Activated B cell treated with CpG ODN at 0.5 μM for 24 hours (primary cell): ENCODE results near the gene SMPD3. TPM values are rescaled to one million over a fixed set of nuclear protein-coding genes. Genes with fewer than 3 reads are reported as not detected.

ENCODE experiments used
- ATAC-seq: fragments of 200-7000 bp; cut with Tn5 transposase; one replicate; pipeline ENCODE4 v1.10.0; 2021; ENCODE audit warnings: low read depth, mild to moderate bottlenecking, moderate library complexity
- CTCF ChIA-PET: fragments of 350-600 bp; sonication (Branson Sonifier 250); formaldehyde crosslinking; loops from one replicate; lab custom pipeline; 2021; ENCODE audit warnings: antibody characterized with exemption; lab: Charles Lee
- POLR2A ChIA-PET: fragments of 350-600 bp; sonication (Branson Sonifier 250); formaldehyde crosslinking; loops from one replicate; lab custom pipeline; 2021; ENCODE audit warnings: antibody characterized with exemption; lab: Charles Lee
- DNase-seq: peaks from one replicate; pipeline ENCODE4 v3.0.0; 2022
- H3K27ac Mint-ChIP-seq: one replicate; pipeline ENCODE4 v1.8.0; 2020; ENCODE audit warnings: mixed read lengths
- H3K27me3 Mint-ChIP-seq: one replicate; pipeline ENCODE4 v1.8.0; 2021; ENCODE audit warnings: mixed read lengths
- H3K36me3 Mint-ChIP-seq: one replicate; pipeline ENCODE4 v1.8.0; 2021; ENCODE audit warnings: low read depth, mixed read lengths
- H3K4me1 Mint-ChIP-seq: one replicate; pipeline ENCODE4 v1.8.0; 2021; ENCODE audit warnings: mixed read lengths
- H3K4me3 Mint-ChIP-seq: one replicate; pipeline ENCODE4 v1.8.0; 2020; ENCODE audit warnings: mild to moderate bottlenecking, mixed read lengths
- H3K9me3 Mint-ChIP-seq: one replicate; pipeline ENCODE4 v1.8.0; 2020; ENCODE audit warnings: mixed read lengths
- intact Hi-C: fragments of 100-400 bp; cut with micrococcal nuclease; formaldehyde crosslinking; loops from one replicate; pipeline ENCODE4 v1.15.1; 2024
- total RNA-seq: library from RNA; stranded (reverse); gene quantifications from 2 replicates; pipeline ENCODE4 v1.2.3, GENCODE V29; 2022
- TF ChIP-seq, protein P1 (sequence below): fragments of 200-600 bp; IDR thresholded peaks from one replicate; pipeline ENCODE4 v1.8.0; 2022; ENCODE audit warnings: antibody characterized with exemption, mild to moderate bottlenecking

SMPD3 gene
- total RNA-seq, 1 donor from 2014 or later, result 0.35 TPM

DNA sequence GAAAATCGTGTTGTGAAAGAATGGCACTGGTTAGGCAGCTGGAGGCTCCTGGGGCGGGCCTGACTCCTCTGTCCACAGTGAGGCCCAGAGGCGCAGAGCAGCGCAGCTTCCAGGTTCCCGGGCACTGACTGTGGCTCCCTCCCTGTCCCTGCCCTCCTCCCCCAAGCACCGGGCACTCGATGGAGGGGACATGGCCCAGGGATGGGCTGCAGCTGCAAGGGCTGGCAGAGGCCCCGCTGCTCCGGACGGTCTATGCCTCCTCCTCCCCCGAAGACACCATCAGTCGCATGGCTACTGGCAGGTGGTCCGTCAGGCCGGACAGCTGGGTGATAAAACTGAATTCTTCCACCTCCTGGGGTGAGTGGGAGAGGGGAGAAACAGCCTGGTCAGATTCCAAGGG lies 87.4 kb downstream of the SMPD3 start:
- POLR2A ChIA-PET, result interaction anchor here (1.2 kb wide), 1 partner anchor 134 kb away, joined by 5 read pairs; no protein-coding TSS in a partner anchor
- no peaks in the 10 kb centered on the region for H3K27me3 Mint-ChIP-seq
- TF ChIP-seq, protein P1, sequence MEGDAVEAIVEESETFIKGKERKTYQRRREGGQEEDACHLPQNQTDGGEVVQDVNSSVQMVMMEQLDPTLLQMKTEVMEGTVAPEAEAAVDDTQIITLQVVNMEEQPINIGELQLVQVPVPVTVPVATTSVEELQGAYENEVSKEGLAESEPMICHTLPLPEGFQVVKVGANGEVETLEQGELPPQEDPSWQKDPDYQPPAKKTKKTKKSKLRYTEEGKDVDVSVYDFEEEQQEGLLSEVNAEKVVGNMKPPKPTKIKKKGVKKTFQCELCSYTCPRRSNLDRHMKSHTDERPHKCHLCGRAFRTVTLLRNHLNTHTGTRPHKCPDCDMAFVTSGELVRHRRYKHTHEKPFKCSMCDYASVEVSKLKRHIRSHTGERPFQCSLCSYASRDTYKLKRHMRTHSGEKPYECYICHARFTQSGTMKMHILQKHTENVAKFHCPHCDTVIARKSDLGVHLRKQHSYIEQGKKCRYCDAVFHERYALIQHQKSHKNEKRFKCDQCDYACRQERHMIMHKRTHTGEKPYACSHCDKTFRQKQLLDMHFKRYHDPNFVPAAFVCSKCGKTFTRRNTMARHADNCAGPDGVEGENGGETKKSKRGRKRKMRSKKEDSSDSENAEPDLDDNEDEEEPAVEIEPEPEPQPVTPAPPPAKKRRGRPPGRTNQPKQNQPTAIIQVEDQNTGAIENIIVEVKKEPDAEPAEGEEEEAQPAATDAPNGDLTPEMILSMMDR, result no peak

DNA sequence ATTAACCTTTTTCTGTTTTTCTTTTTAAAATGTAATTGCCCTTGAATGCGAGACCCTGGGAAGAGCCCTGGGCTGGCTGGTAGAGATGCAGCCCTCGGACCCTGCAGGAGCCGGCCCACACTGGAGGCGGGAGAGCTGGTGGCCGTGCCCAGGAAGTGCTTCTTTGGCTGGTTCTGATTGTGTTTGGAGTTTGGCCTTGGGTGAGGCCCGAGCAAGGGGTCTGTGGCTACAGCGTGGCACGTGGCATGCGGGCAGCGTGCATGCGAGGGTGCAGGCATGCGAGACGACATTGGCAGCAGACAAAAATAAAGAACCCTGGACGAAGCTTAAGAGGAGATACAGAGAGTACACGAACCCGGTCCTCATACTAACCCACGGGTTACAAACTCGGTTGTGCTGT lies 87.8 kb downstream of the SMPD3 start:
- ChIA-PET CTCF (interaction anchor here (2.1 kb wide), 1 partner anchor 98 kb away, joined by 5 read pairs; no protein-coding TSS in a partner anchor), POLR2A (interaction anchor here (1.2 kb wide), 1 partner anchor 134 kb away, joined by 5 read pairs; no protein-coding TSS in a partner anchor)
- no peak for ATAC-seq
- no peaks in the 10 kb centered on the region for H3K9me3 Mint-ChIP-seq
- H3K4me1 Mint-ChIP-seq, result peaks cover 25% of the 10 kb centered on the region
- TF ChIP-seq, protein P1, result no peak
- H3K4me3 Mint-ChIP-seq, result no peak overlapping the region
- DNase-seq, result no peak
- peaks cover 22% of the 10 kb centered on the region for H3K36me3 Mint-ChIP-seq
- no peaks in the 10 kb centered on the region for H3K27me3 Mint-ChIP-seq
- H3K27ac Mint-ChIP-seq, result no peak overlapping the region
- intact Hi-C loops, result no loop called here

More for the DNA sequence above, 87.4 kb downstream of the SMPD3 start:
- no peak for ATAC-seq
- peaks cover 21% of the 10 kb centered on the region for H3K36me3 Mint-ChIP-seq
- peaks cover 25% of the 10 kb centered on the region for H3K4me1 Mint-ChIP-seq
- H3K9me3 Mint-ChIP-seq, result no peaks in the 10 kb centered on the region
- no peak overlapping the region for H3K27ac Mint-ChIP-seq
- CTCF ChIA-PET, result interaction anchor here (2.1 kb wide), 1 partner anchor 99 kb away, joined by 5 read pairs; no protein-coding TSS in a partner anchor
- no peak for DNase-seq
- no peak overlapping the region for H3K4me3 Mint-ChIP-seq
- intact Hi-C loops, result no loop called here

DNA sequence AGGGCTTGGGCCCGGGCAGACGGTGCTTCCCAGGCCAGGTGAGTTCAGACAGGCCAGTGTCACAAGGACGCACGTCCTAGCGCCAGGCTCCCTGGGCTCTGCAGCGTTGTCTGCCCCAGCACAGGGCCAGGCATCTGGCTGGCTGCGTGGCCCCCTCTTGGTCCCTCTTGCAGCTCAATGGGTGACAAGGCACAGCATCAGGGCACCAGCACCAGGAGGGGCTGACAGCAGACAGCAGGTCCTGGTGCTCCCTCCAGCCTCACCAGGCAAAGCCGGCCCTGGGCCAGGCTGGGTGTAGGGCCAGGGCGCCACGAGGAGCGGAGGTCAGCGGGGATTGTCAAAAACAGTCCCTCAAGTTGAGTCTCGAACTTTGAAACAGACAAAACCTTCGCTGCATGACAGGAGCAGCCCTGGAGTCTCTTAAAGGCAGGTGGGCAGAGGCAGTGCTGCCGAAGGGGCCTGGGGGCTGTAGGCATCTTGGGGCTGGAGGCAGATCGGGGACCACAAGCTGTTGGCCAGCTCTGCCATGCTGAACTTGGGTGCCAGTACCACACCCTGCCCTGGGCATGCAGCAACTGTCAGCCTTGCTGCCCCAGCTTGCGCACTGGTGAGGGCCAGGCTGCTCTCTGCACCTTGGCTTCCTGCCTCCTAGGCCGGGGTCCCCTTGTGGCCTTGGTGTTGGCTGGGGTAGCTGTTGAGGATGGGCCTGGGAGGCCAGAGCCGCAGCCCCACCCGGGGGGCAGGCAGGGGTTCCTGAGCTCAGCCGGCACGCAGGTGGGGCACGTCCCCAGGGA lies 88.7 kb downstream of the SMPD3 start:
- Mint-ChIP-seq H3K9me3 (no peaks in the 10 kb centered on the region), H3K36me3 (peaks cover 31% of the 10 kb centered on the region), H3K4me1 (peaks cover 19% of the 10 kb centered on the region), H3K27ac (no peak overlapping the region), H3K27me3 (no peaks in the 10 kb centered on the region), H3K4me3 (no peak overlapping the region)
- intact Hi-C loops, result no loop called here
- TF ChIP-seq, protein P1, result no peak
- CTCF ChIA-PET, result interaction anchor here (2.1 kb wide), 1 partner anchor 97 kb away, joined by 5 read pairs; no protein-coding TSS in a partner anchor
- ATAC-seq, result no peak
- POLR2A ChIA-PET, result no interaction called here
- DNase-seq, result no peak

DNA sequence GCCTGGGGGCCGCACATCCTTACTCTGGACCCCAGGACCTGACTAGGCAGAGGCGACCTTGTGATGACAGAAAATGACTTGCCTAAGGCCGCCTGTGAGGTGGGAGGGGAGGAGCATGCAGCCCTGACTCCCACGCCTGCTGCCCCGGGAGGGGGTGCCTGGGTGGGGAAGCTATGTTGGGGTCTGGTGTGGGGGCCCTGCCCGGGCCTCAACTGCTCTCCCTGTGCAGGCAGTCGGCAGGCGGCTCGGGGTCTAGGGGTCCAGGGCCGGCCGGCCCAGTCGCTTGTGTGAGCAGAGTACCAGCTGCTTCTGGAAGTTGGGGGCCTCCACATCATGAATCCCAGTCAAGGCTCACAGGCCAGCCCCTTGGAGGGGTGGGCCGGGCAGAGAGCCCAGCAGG lies 89.4 kb downstream of the SMPD3 start:
- POLR2A ChIA-PET, result no interaction called here
- peaks cover 37% of the 10 kb centered on the region for H3K36me3 Mint-ChIP-seq
- CTCF ChIA-PET, result interaction anchor here (2.1 kb wide), 1 partner anchor 97 kb away, joined by 5 read pairs; no protein-coding TSS in a partner anchor
- ATAC-seq (no peak), DNase-seq (no peak)
- TF ChIP-seq, protein P1, result no peak
- no peaks in the 10 kb centered on the region for H3K27me3 Mint-ChIP-seq
- no peak overlapping the region for H3K4me3 Mint-ChIP-seq
- H3K4me1 Mint-ChIP-seq, result peaks cover 17% of the 10 kb centered on the region
- intact Hi-C loops, result no loop called here
- H3K9me3 Mint-ChIP-seq, result no peaks in the 10 kb centered on the region
- H3K27ac Mint-ChIP-seq, result no peak overlapping the region

DNA sequence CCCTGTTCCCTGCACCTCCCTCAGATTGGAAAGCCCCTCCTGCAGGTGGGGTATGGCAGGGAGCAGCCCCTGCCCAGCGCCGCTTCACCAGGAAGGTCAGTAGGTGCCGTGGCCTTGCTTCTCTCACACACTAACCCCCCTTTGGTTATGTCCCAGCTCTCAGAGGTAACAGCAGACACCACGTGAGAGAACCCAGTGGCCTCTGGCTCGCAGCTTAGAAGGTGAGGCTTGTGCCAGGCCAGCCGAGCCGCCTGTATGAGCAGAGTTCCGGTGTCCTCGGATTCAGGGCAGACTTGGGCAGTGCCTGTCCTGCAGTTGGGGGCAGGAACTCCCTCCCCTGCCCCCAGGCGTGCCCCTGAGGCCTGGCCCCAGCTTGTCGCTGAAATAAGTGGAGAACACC lies 90.4 kb downstream of the SMPD3 start:
- ATAC-seq (no peak), DNase-seq (no peak)
- H3K36me3 Mint-ChIP-seq, result peaks cover 47% of the 10 kb centered on the region
- POLR2A ChIA-PET, result interaction anchor here (0.7 to 1.0 kb wide), 2 partner anchors 26 to 47 kb away, joined by 3 read pairs; partner anchors contain the start of genes PRMT7 and SLC7A6OS
- no peak overlapping the region for H3K4me3 Mint-ChIP-seq
- no peaks in the 10 kb centered on the region for H3K27me3 Mint-ChIP-seq
- H3K4me1 Mint-ChIP-seq, result peaks cover 17% of the 10 kb centered on the region
- no peak overlapping the region for H3K27ac Mint-ChIP-seq
- intact Hi-C loops, result no loop called here
- TF ChIP-seq, protein P1, result no peak
- no peaks in the 10 kb centered on the region for H3K9me3 Mint-ChIP-seq
- CTCF ChIA-PET, result no interaction called here
